ENCODE data around the gene AP1G2.

The AP1G2 gene

GRCh38 chr14:23571701-23572523, 4.3 kb upstream of the AP1G2 start:
- no peak for DNase-seq (ENCODE audit: low read depth in 1 of 2, low spot score in 1 of 2)

- DNase-seq (ENCODE audit: low read depth in 1 of 2, low spot score in 1 of 2): no peak
Measured at GRCh38 chr14:23570806-23571483, 3.4 kb upstream of the AP1G2 start.

- no peak for DNase-seq (ENCODE audit: low read depth in 1 of 2, low spot score in 1 of 2)
Measured at GRCh38 chr14:23569443-23570151, 2.0 kb upstream of the AP1G2 start.

GRCh38 chr14:23568600-23569331, 1.2 kb upstream of the AP1G2 start:
- no peak for DNase-seq (ENCODE audit: low read depth in 1 of 2, low spot score in 1 of 2)

GRCh38 chr14:23568021-23568599, 519 bp upstream of the AP1G2 start:
- DNase-seq (ENCODE audit: low read depth in 1 of 2, low spot score in 1 of 2): no peak

- no peak for DNase-seq (ENCODE audit: low read depth in 1 of 2, low spot score in 1 of 2)
Measured at GRCh38 chr14:23566778-23567185, 809 bp downstream of the AP1G2 start.

- no peak for DNase-seq (ENCODE audit: low read depth in 1 of 2, low spot score in 1 of 2)
Measured at GRCh38 chr14:23566112-23566777, 1.3 kb downstream of the AP1G2 start.

- no peak for DNase-seq (ENCODE audit: low read depth in 1 of 2, low spot score in 1 of 2)
Measured at GRCh38 chr14:23565626-23566025, 2.0 kb downstream of the AP1G2 start.

GRCh38 chr14:23564876-23565275, 2.7 kb downstream of the AP1G2 start:
- no peak for DNase-seq (ENCODE audit: low read depth in 1 of 2, low spot score in 1 of 2)

GRCh38 chr14:23564181-23564812, 3.3 kb downstream of the AP1G2 start:
- DNase-seq (ENCODE audit: low read depth in 1 of 2, low spot score in 1 of 2): no peak

GRCh38 chr14:23563473-23564180, 4.0 kb downstream of the AP1G2 start:
- DNase-seq (ENCODE audit: low read depth in 1 of 2, low spot score in 1 of 2): no peak

GRCh38 chr14:23562822-23563472, 4.6 kb downstream of the AP1G2 start:
- DNase-seq (ENCODE audit: low read depth in 1 of 2, low spot score in 1 of 2): peak in 1 of 2 donors; percentile 35

GRCh38 chr14:23561873-23562821, 5.4 kb downstream of the AP1G2 start:
- no peak for DNase-seq (ENCODE audit: low read depth in 1 of 2, low spot score in 1 of 2)

- no peak for DNase-seq (ENCODE audit: low read depth in 1 of 2, low spot score in 1 of 2)
Measured at GRCh38 chr14:23561259-23561658, 6.3 kb downstream of the AP1G2 start.

GRCh38 chr14:23559926-23560520, 7.6 kb downstream of the AP1G2 start:
- no peak for DNase-seq (ENCODE audit: low read depth in 1 of 2, low spot score in 1 of 2)

GRCh38 chr14:23559010-23559925, 8.3 kb downstream of the AP1G2 start:
- DNase-seq (ENCODE audit: low read depth in 1 of 2, low spot score in 1 of 2): peak; percentile 28 to 55

Data from stimulated activated CD4-positive, alpha-beta T cell treated with anti-CD3 and anti-CD28 coated beads, Interleukin-15, amount 100 ng/mL, for 1 hour (primary cell).